Kidney (tissue), 14 donors: ENCODE measurements around the gene CD55. TPM values are rescaled to one million over a fixed set of nuclear protein-coding genes. Genes with fewer than 3 reads are reported as not detected.

Experiments used
- DNase-seq, 5 donors: peaks; one replicate each; pipeline ENCODE4 v3.0.0-alpha.2; 2013 to 2020
- FAIRE-seq: peaks from 2 replicates; lab custom pipeline; 2012; peaks lifted over from hg19 to GRCh38; lab: Jason Lieb, UNC
- H3K27ac ChIP-seq, 2 donors: one replicate each; pipeline ENCODE4 v1.7.0; 2013; ENCODE audit warnings: low read depth in 2 of 2, low read length in 2 of 2, inconsistent platforms in 1 of 2
- H3K27me3 ChIP-seq: one replicate; pipeline ENCODE4 v1.7.1; 2013; ENCODE audit warnings: low read length, inconsistent platforms; ENCODE audit not compliant: control insufficient read depth, insufficient read depth
- H3K36me3 ChIP-seq, 3 donors: one replicate each; pipeline versions ENCODE4 v1.7.0 to v1.7.1; 2013; ENCODE audit warnings: low read length in 3 of 3, control low read depth in 1 of 3, inconsistent platforms in 1 of 3; ENCODE audit not compliant: insufficient read depth in 3 of 3, control insufficient read depth in 2 of 3
- H3K4me1 ChIP-seq, 3 donors: one replicate each; pipeline versions ENCODE4 v1.7.0 to v1.7.1; 2013; ENCODE audit warnings: low read length in 3 of 3, inconsistent platforms in 1 of 3, low read depth in 1 of 3; ENCODE audit not compliant: control insufficient read depth in 2 of 3, insufficient read depth in 2 of 3
- H3K4me3 ChIP-seq, 3 donors: one replicate each; pipeline versions ENCODE4 v1.7.0 to v1.8.1; 2013; ENCODE audit warnings: low read length in 3 of 3, control low read depth in 1 of 3, inconsistent platforms in 1 of 3
- H3K9ac ChIP-seq, 3 donors: one replicate each; pipeline versions ENCODE4 v1.7.0 to v1.7.1; 2013; ENCODE audit warnings: low read length in 3 of 3, control low read depth in 1 of 3, inconsistent platforms in 1 of 3
- H3K9me3 ChIP-seq, 3 donors: one replicate each; pipeline versions ENCODE4 v1.7.0 to v1.7.1; 2013; ENCODE audit warnings: low read length in 3 of 3, control low read depth in 1 of 3, inconsistent platforms in 1 of 3; ENCODE audit not compliant: control insufficient read depth in 2 of 3, insufficient read depth in 1 of 3
- CTCF ChIP-seq: IDR thresholded peaks from 3 replicates; pipeline ENCODE4 v1.5.1; 2012; ENCODE audit warnings: mild to moderate bottlenecking, moderate library complexity, borderline replicate concordance; ENCODE audit not compliant: insufficient read depth; ENCODE audit errors: extremely low read depth
- intact Hi-C: fragments of 100-400 bp; cut with DNase I; formaldehyde crosslinking; loops from one replicate; pipeline ENCODE4 v1.11.1; 2022
- polyA plus RNA-seq: library from polyadenylated mRNA; stranded (reverse); fragments of 350-450 nt; fragmentation: Illumina TruSeq; extraction: RNeasy Lipid Tissue Mini Kit (QIAGEN cat#74804); gene quantifications from one replicate; pipeline ENCODE4 v1.2.3, GENCODE V29; 2014; ENCODE audit warnings: low read depth, low replicate concordance; ENCODE audit not compliant: insufficient read depth
- total RNA-seq: library from RNA; stranded (reverse); fragmentation: NEBNext Ultra II Directional; extraction: Animal tissue kit (Norgen Biotek cat#: 25700); gene quantifications from one replicate; pipeline ENCODE4 v1.2.1, GENCODE V29; 2021
- donor health status: control.
- donor health status: control.
- donor health status: control.
- donor health status: control.
- donor health status: control.
- donor health status: DM: yes; HTN: yes; CAD: no.
- donor health status: Normal renal cell carcinoma (clear cell type).

The CD55 gene
- total and polyA plus RNA-seq, 2 donors from 2014 or later: 28.8 to 69.5 TPM

GRCh38 chr1:207314816-207315215 lies 6.7 kb upstream of the CD55 start:
- H3K36me3 ChIP-seq: no peaks in the 10 kb centered on the region
- H3K9ac ChIP-seq: no peak overlapping the region
- peaks cover 0 to 3% (median 0%) of the 10 kb centered on the region in 3 donors for H3K9me3 ChIP-seq
- peaks cover 0 to 4% (median 3%) of the 10 kb centered on the region in 3 donors for H3K4me1 ChIP-seq
- H3K4me3 ChIP-seq: no peak overlapping the region
- no peak overlapping the region for H3K27ac ChIP-seq
- FAIRE-seq (no peak), DNase-seq (peak in 1 of 5 donors; percentile 62)
- TF ChIP-seq CTCF: no peak
- no peaks in the 10 kb centered on the region for H3K27me3 ChIP-seq
- intact Hi-C loops: no loop called here

GRCh38 chr1:207315435-207315834 lies 6.0 kb upstream of the CD55 start:
- no peak for DNase-seq
- Histone ChIP-seq H3K9ac (no peak overlapping the region), H3K27ac (no peak overlapping the region), H3K4me3 (peak overlapping the region in 2 of 3 donors; percentile 14 to 20), H3K9me3 (peaks cover 0 to 3% (median 0%) of the 10 kb centered on the region in 3 donors), H3K27me3 (no peaks in the 10 kb centered on the region), H3K4me1 (peaks cover 0 to 4% (median 3%) of the 10 kb centered on the region in 3 donors), H3K36me3 (no peaks in the 10 kb centered on the region)
- intact Hi-C loops: no loop called here
- no peak for FAIRE-seq
- no peak for TF ChIP-seq CTCF

- Histone ChIP-seq H3K36me3 (no peaks in the 10 kb centered on the region), H3K9ac (no peak overlapping the region), H3K9me3 (peaks cover 0 to 3% (median 0%) of the 10 kb centered on the region in 3 donors), H3K27ac (no peak overlapping the region), H3K27me3 (no peaks in the 10 kb centered on the region), H3K4me3 (no peak overlapping the region), H3K4me1 (peaks cover 0 to 4% (median 3%) of the 10 kb centered on the region in 3 donors)
- no peak for TF ChIP-seq CTCF
- DNase-seq: peak in 4 of 5 donors; percentile 29 to 50 (median 42)
- FAIRE-seq: no peak
- intact Hi-C loops: no loop called here
Measured at GRCh38 chr1:207316141-207316540, 5.3 kb upstream of the CD55 start.
